ENCODE results near the gene DHX58. TPM values are rescaled to one million over a fixed set of nuclear protein-coding genes. Genes with fewer than 3 reads are reported as not detected.

The DHX58 gene
- total and polyA plus RNA-seq, 10 of the 15 experiments (the other 5 are each of a cell fraction or from before 2014, with no cell fraction given), result 3.5 to 69.8 (median 16.4) TPM

DNA sequence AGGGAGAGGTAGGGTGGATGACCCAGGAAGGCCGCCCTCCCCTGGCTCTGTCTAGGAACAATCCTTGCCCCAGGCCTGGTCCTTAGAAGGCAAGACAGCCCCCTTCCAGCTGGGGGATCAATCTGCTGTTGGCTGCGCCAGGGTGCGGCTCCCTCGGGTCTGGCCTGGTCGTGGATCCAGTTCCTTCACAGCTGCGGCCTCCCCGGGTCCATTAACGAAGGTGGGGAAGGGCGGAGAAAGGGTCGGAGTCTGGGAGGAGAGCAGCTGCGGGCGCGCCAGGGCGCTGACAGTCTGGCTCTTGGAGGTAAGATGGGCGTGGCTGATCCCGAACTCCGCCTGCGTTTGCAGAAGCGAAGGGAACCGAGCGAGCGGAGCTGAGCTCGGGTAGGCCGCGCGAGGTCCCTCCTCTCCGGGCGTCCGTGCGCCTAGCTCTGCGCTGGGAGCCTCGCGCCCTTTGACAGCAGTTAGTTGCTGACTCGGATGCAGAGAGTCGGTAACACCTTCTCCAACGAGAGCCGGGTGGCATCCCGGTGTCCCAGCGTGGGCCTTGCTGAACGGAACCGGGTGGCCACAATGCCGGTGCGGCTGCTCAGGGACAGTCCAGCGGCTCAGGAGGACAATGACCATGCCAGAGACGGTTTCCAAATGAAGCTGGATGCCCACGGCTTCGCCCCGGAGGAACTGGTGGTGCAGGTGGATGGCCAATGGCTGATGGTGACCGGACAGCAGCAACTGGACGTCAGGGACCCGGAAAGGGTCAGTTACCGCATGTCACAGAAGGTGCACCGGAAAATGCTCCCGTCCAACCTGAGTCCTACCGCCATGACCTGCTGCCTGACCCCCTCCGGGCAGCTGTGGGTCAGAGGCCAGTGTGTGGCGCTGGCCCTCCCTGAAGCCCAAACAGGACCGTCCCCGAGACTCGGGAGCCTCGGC is 10.1 kb upstream of the DHX58 start, which contains the start of gene HSPB9:
Gene HSPB9, plus strand, starts transcription at position 434 of the 933 bp plus-strand sequence. Its CDS starts 47 bp downstream, at position 481.
- no peak for DNase-seq (ENCODE audit: low read depth, low spot score)
- CTCF ChIA-PET, result interaction anchor here (0.6 to 7.1 kb wide), 2 partner anchors 58 to 130 kb away, joined by 3 to 138 read pairs; partner anchors contain the start of gene KCNH4

More for the DNA sequence above, 10.1 kb upstream of the DHX58 start, which contains the start of gene HSPB9:
- Histone ChIP-seq H3K79me2 (ENCODE audit: control insufficient read depth, insufficient read depth, low read length) (peaks cover 2% of the 10 kb centered on the region; the same call in 1 of the 2 replicates), H4K20me1 (ENCODE audit: control insufficient read depth, insufficient read depth) (no peaks in the 10 kb centered on the region), H3K4me3 (no peak within 1 kb of the TSS), H2AFZ (ENCODE audit: control insufficient read depth, low read depth, low read length) (no peak within 1 kb of the TSS), H3K27me3 (replicated peaks in 1 of 2; ENCODE audit: control insufficient read depth in 2 of 2, insufficient read depth in 2 of 2, low read length in 1 of 2) (no peaks in the 10 kb centered on the region), H3K36me3 (ENCODE audit: control insufficient read depth in 2 of 2, insufficient read depth in 2 of 2, low read length in 1 of 2) (peaks cover 9 to 14% of the 10 kb centered on the region in 2 experiments), H3K27ac (ENCODE audit: control insufficient read depth, insufficient read depth) (no peak within 1 kb of the TSS), H3K4me1 (ENCODE audit: control insufficient read depth, insufficient read depth, low read length) (no peaks in the 10 kb centered on the region; the same call in 1 of the 2 replicates), H3K9ac (ENCODE audit: control insufficient read depth, insufficient read depth, low read length) (no peak within 1 kb of the TSS), H3K9me3 (replicated peaks; ENCODE audit: control insufficient read depth, insufficient read depth, low read length) (no peaks in the 10 kb centered on the region), H3K4me2 (ENCODE audit: control insufficient read depth, insufficient read depth) (no peak within 1 kb of the TSS)
- in situ Hi-C loops (cut with MboI) (no loop called here), intact Hi-C loops (cut with micrococcal nuclease; ENCODE audit: unreplicated experiment) (no loop called here)
- SMC1A ChIA-PET (ENCODE audit: uncharacterized antibody, unreplicated experiment), result interaction anchor here (0.8 to 5.2 kb wide), 2 partner anchors 58 to 59 kb away, joined by 3 to 53 read pairs; partner anchors contain the start of gene KCNH4
- RAD21 ChIA-PET (ENCODE audit: unreplicated experiment), result interaction anchor here (0.6 kb wide), 1 partner anchor 190 kb away, joined by 3 read pairs; no protein-coding TSS in a partner anchor
- POLR2A ChIA-PET, result interaction anchor here (1.1 to 1.3 kb wide), 2 partner anchors 15 to 105 kb away, joined by 3 read pairs; partner anchors contain the start of gene DNAJC7
- BruUV-seq (replicated peaks), result no TSS peak
- WGBS (ENCODE audit: insufficient coverage, insufficient replicate concordance, low lambda C conversion rate, missing lambda C conversion rate), result 96% methylated on average over 56 of the region's 61 CpGs
- peak; percentile 29; the same call in 1 of the 2 replicates for TF ChIP-seq POLR2A (IDR thresholded peaks at IDR 0.05; ENCODE audit: low read depth, low read length)
- TF ChIP-seq, protein P1, sequence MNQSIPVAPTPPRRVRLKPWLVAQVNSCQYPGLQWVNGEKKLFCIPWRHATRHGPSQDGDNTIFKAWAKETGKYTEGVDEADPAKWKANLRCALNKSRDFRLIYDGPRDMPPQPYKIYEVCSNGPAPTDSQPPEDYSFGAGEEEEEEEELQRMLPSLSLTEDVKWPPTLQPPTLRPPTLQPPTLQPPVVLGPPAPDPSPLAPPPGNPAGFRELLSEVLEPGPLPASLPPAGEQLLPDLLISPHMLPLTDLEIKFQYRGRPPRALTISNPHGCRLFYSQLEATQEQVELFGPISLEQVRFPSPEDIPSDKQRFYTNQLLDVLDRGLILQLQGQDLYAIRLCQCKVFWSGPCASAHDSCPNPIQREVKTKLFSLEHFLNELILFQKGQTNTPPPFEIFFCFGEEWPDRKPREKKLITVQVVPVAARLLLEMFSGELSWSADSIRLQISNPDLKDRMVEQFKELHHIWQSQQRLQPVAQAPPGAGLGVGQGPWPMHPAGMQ (IDR thresholded peaks at IDR 0.05; ENCODE audit: borderline replicate concordance), result no peak
- ATAC-seq, result no peak
- FAIRE-seq, result no peak
